ENCODE measurements around the gene SPTB.
A peak's percentile ranks its signal among the peaks of the same experiment; 100 is the strongest.

Gene SPTB

DNA sequence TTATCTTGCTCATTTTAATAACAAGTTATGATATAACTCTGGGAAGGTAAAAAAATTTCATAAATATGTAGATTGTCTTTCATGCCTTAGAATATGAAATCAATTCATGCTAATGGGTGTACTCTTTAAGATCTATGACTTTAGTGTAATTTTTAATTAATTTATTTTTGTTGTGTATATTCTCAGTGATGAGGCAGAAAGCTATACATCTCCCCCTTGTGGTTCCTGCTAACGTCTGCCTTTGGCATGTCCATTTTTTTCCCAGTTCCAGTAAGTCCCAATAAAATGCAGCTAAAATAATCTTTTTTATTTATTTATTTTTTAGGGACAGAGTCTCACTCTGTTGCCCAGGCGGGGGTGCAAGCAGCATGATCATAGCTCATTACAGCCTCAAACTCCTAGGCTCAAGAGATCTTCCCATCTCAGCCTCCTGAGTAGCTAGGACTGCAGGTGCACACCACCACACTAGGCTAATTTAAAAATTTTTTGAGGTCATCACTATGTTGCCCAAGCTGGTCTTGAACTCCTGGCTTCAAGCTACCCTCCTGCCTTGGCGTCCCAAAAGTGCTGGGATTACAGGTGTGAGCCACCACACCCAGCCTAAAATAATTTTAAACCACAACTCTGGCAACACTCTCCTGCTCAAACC lies 31.3 kb upstream of the SPTB start:
- Mint-ChIP-seq H3K27ac (no peak overlapping the region), H3K27me3 (peaks cover 19% of the 10 kb centered on the region), H3K4me1 (peaks cover 19% of the 10 kb centered on the region), H3K4me3 (no peak overlapping the region), H3K36me3 (no peaks in the 10 kb centered on the region), H3K9me3 (no peaks in the 10 kb centered on the region)
- ATAC-seq, result no peak

DNA sequence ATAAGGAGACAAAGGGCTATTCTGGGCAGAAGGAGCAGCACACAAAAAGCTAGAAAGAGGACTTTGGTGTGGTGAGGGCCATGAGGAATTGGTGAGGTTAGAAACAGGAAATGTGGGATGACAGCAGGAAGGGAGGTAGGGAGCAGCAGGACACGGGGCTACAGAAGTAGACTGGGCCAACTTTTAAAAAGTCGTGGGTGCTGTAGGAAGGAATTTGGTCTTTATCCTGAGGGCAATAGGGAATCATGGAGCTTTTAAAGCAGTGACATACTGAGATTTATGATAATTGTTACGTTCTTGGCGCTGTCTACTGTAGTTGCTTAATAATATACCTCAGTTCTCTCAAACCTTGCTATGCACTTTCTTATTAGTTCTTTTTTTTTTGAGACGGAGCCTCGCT lies 26.3 kb upstream of the SPTB start:
- H3K4me1 Mint-ChIP-seq, result no peaks in the 10 kb centered on the region
- peaks cover 34% of the 10 kb centered on the region for H3K27me3 Mint-ChIP-seq
- no peak for ATAC-seq
- H3K9me3 Mint-ChIP-seq, result no peaks in the 10 kb centered on the region
- no peak overlapping the region for H3K27ac Mint-ChIP-seq
- no peak overlapping the region for H3K4me3 Mint-ChIP-seq
- no peaks in the 10 kb centered on the region for H3K36me3 Mint-ChIP-seq

DNA sequence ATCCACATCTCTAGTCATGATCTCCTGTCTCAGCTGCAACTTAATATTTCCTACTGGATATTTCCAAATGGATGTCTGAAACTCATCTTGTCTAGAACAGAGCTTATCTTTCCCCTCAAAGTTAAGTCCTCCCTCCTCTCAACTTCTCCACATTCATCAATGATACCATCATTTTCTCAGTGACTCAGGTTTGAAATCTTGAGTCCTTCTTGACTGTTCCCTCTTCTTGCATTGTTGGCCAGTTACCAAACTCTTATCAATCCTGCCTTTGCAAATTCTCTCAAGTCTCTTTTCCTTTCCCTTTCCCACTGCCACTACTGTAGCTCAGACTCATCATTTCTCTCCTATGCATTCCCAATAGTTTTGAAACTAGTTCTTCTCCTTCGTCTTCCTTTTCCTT lies 20.3 kb upstream of the SPTB start:
- Mint-ChIP-seq H3K9me3 (no peaks in the 10 kb centered on the region), H3K4me3 (no peak overlapping the region), H3K36me3 (no peaks in the 10 kb centered on the region), H3K27me3 (peaks cover 17% of the 10 kb centered on the region), H3K27ac (no peak overlapping the region), H3K4me1 (no peaks in the 10 kb centered on the region)
- ATAC-seq, result no peak

DNA sequence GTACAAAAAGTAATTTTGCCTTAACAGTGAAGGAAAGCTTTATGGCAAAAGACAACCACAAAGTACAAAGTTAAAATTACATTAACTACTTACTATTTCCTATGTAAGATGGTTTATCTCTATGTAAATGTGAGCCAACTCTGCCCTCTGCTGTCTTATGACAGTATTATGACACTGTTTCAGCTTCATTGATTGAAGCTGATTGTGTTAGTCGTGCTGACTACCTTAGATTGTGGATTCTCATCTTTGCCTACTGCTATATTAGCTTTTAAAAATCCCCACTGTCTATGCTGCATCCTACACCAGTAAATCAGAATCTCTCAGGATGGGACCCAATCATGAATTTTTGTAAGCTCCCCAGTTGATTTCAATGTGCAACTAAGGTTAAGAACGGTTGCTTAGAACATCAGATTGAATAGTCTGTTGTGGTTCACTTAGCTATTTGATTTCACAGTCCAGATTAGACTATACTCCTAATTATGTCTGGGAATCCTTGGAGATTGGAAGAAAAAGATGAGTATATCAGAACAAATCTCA lies 12.2 kb upstream of the SPTB start:
- Mint-ChIP-seq H3K27me3 (peaks cover 28% of the 10 kb centered on the region), H3K4me3 (no peak overlapping the region), H3K36me3 (no peaks in the 10 kb centered on the region), H3K27ac (no peak overlapping the region), H3K9me3 (no peaks in the 10 kb centered on the region), H3K4me1 (no peaks in the 10 kb centered on the region)
- ATAC-seq, result peak; percentile 57

DNA sequence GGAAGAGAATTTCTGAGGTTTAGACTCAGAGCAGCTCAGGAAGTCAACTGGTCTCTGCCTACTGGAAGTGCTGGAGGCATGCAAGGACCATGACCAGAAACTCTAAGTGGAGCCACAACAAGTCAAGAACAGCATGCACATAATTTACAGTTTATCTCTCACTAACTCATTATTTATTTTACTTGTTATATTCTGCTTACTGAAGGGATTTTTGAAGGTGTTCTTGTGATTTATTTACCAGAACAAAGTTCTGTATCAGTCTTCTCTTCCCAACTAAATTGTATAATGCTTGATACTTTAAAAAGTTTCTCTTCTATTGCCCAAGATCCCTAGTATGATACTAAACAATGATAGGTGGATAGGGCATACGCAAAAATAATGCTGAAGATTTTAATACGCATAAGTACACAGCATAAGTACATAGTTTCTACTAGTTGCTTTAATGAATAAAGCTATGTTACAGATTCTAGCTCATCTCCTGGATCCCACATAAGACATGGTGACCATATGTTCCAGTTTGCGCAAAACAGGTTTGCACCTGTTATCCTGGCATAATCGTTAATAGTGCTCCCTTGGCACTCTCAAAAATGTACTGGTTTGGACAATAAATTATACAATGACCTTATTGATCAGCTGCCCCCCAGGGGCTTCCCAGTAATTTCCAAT lies 11.6 kb upstream of the SPTB start:
- H3K4me3 Mint-ChIP-seq, result no peak overlapping the region
- H3K27ac Mint-ChIP-seq, result no peak overlapping the region
- H3K36me3 Mint-ChIP-seq, result no peaks in the 10 kb centered on the region
- H3K27me3 Mint-ChIP-seq, result peaks cover 28% of the 10 kb centered on the region
- no peaks in the 10 kb centered on the region for H3K4me1 Mint-ChIP-seq
- no peaks in the 10 kb centered on the region for H3K9me3 Mint-ChIP-seq
- no peak for ATAC-seq

DNA sequence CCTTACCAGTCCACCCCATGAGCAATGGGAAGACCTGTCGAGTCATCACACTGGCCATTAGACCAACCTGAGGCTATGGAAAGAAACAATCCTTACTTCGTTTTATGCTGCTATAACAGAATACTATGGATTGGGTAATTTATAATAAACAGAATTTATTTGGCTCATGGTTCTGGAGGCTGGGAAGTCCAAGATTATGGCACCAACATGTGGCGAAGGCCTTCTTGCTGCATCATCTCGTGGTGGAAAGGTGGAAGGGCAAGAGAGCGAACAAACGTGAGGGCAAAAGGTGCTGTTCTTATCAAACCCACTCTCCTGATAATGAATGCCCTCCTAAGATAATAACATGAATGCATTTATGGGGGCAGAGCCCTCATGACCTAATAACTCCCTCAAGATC lies 9.6 kb upstream of the SPTB start:
- Mint-ChIP-seq H3K27me3 (peaks cover 33% of the 10 kb centered on the region), H3K9me3 (no peaks in the 10 kb centered on the region), H3K4me3 (no peak overlapping the region), H3K4me1 (no peaks in the 10 kb centered on the region), H3K36me3 (no peaks in the 10 kb centered on the region), H3K27ac (no peak overlapping the region)
- ATAC-seq, result no peak

DNA sequence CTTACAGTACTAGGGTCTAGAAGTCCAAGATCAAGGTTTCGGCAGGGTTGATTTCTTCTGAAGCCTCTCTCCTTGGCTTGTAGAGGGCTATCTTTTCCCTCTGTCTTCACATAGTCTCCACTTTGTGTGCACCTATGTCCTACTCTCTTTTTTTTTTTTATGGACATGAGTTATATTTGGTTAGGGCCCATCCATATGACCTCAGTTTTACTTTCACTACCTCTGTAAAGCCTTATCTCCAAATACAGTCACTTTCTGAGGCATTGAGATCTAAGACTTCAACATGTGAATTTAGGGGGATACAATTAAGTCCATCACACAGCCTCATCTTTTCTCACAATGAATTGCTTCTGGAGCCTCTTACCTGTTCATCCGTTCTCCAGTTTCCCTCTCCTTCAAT lies 5.9 kb upstream of the SPTB start:
- Mint-ChIP-seq H3K36me3 (no peaks in the 10 kb centered on the region), H3K4me3 (no peak overlapping the region), H3K4me1 (peaks cover 3% of the 10 kb centered on the region)

DNA sequence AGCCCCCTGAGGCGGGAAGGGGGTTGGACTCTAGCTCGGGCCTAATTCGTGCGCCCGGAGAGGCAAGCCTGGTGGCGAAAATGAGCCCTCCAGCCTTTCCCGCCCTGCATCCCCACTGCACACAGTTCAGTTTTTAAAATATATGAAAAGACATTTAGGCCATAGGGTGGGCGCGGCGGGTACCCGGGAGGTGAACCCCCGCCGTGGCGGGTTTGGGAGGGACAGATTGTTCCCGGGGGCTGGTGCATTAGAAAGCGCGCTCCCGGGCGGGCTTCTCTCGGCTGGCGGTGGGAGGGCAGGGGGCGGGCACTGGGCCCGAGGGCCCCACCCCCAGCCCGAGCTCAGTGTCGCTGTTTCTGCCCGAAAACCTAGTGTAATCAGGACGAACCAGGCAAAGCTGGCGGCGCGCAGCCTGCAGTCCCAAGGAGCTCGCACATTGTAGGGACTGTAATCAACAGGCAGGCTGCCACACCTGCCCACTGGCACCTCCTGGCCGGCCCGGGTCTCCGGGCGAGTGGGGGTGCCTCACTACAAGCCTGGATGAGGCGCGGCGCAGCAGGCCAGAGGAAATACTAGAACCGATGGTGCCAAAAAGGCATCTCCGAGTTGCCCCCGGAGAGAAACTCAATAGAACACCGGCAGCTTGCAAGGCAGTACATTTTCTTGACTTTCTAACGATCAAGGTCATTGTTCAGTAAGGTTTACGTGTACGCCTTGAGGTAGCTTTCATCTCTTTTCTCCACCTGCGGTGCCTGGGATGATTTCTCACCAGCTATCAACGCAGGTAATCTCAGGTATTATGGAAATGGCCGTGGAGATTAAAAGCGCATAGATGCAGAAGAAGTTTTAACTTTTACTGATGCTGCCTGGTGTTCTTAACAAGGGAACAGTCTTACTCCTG lies 764 bp upstream of the SPTB start:
- H3K27me3 Mint-ChIP-seq, result peaks cover 64% of the 10 kb centered on the region

More for the DNA sequence above, 5.9 kb upstream of the SPTB start:
- Mint-ChIP-seq H3K9me3 (no peaks in the 10 kb centered on the region), H3K27me3 (peaks cover 54% of the 10 kb centered on the region), H3K27ac (no peak overlapping the region)
- no peak for ATAC-seq

DNA sequence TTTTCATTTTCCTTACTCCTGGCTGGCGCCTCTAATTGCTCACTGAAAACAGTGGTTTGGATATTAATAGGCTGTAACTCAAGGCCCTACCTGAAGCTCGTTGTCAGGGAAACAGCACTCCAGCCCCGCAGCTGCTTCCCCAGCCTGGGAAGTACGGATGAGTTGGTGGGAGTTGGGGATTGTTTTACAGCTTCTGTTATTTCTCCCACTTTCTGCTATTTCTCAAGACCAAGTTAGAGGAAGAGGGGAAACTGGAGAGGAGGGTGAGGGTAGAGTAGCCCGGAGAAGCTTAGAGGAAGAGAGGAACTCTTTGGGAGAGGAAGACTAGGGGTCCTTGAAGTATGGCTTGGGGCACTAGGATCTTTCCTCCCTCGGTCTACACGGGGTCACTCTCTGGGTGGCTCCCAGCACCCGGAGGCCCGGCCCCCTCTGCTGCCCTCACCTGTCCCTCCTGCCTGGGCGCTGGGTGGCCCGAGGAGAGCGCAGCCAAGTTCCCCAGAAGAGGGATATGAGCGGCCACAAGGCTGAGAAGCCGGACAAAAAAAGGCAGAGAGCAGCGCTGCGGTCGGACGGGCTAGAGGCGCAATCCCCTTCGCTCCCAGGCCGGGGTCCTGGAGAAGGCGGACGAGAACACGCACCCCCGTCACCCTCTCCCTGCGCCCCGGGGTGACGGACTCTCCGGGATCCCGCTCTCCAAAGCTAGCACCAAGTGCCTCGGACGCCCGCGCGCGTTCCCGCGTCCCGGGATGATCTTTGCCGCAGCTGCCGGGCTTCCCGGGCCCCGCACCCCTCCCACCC lies 671 bp downstream of the SPTB start:
- Mint-ChIP-seq H3K27me3 (peaks cover 55% of the 10 kb centered on the region), H3K4me1 (peaks cover 15% of the 10 kb centered on the region), H3K4me3 (peak overlapping the region; percentile 53), H3K27ac (no peak overlapping the region), H3K36me3 (no peaks in the 10 kb centered on the region), H3K9me3 (no peaks in the 10 kb centered on the region)
- ATAC-seq, result peak; percentile 24

More for the DNA sequence above, 764 bp upstream of the SPTB start:
- peaks cover 15% of the 10 kb centered on the region for H3K4me1 Mint-ChIP-seq
- no peaks in the 10 kb centered on the region for H3K36me3 Mint-ChIP-seq
- ATAC-seq, result peak; percentile 69
- no peaks in the 10 kb centered on the region for H3K9me3 Mint-ChIP-seq
- no peak overlapping the region for H3K27ac Mint-ChIP-seq
- H3K4me3 Mint-ChIP-seq, result peak overlapping the region; percentile 84

DNA sequence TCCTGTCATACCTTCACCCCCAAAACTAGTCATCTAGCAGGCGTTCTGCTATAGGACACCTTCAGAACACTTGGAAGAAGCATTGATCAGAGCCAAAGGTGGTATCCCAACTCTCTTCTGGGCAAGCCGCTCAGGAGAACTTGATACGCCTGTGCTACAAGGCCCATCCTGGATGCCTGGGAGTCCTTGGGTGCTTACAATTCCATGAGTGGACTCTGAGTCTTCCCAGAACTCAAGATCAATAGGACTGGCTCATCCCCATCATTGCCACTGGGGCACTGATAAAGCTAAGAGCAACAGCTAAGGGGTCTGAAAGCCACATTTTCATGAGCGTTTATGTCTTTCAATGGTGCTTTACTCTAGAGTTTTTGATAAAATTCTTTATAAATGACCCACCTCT lies 1.9 kb downstream of the SPTB start:
- peaks cover 50% of the 10 kb centered on the region for H3K27me3 Mint-ChIP-seq
- no peak for ATAC-seq
- H3K4me1 Mint-ChIP-seq, result peaks cover 15% of the 10 kb centered on the region
- no peak overlapping the region for H3K27ac Mint-ChIP-seq
- peaks cover under 1% of the 10 kb centered on the region for H3K9me3 Mint-ChIP-seq
- no peak overlapping the region for H3K4me3 Mint-ChIP-seq
- peaks cover 4% of the 10 kb centered on the region for H3K36me3 Mint-ChIP-seq

DNA sequence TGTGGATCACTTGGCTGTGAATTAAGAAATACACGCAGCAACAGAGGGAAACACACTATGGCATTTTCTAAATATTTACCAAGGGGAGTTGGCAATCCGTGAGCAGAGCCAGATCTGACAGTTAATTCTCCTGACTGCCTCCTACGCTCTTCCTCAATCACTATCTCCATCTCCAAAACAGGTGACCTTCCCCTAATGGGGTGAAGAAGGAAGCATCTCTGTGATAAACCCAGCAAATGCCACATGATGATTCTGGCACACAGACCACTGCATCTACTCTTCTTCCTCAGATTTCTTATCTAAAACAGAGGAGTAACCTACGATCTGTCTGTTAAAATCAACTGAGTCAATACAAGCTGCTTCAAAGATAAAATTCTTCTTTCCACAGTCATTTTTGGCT lies 4.4 kb downstream of the SPTB start:
- no peak for ATAC-seq
- Mint-ChIP-seq H3K9me3 (peaks cover 5% of the 10 kb centered on the region), H3K4me3 (no peak overlapping the region), H3K27me3 (peaks cover 37% of the 10 kb centered on the region), H3K27ac (no peak overlapping the region), H3K36me3 (peaks cover 6% of the 10 kb centered on the region), H3K4me1 (peaks cover 13% of the 10 kb centered on the region)

DNA sequence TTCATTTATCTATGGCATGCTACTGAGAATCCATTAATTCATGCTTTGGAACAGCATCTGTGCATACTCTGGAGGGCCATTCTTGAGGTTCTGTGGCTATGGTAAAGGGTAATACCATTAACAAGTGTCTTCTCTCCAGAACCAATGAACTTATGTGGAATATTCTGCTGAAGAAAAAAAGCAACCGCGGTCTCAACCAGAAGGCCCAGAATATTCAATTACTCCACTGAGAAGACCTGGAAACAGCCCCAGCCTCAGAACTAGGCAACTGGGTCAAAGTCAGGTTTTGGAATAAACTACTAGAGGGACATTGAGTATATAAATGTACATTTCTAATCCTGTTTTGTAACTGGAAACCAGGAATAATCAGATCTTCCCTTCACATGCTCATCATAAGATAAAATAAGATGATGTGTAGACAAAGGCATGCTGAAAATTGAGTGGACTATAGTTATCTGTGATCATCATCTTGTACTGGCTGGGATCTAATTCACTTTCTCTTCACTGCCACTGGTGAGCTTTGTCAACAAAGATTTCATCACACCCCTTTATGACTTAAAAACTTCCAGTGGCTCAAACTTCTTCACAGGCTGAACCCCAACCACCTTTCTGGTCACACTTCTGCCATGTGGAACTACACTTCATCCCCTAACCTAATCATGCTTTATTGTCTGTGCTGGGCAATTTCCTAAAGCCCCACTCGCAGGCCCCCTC lies 6.0 kb downstream of the SPTB start:
- Mint-ChIP-seq H3K9me3 (peaks cover 5% of the 10 kb centered on the region), H3K27ac (no peak overlapping the region), H3K4me1 (peaks cover 11% of the 10 kb centered on the region), H3K27me3 (peaks cover 27% of the 10 kb centered on the region), H3K36me3 (peaks cover 6% of the 10 kb centered on the region), H3K4me3 (no peak overlapping the region)
- no peak for ATAC-seq

DNA sequence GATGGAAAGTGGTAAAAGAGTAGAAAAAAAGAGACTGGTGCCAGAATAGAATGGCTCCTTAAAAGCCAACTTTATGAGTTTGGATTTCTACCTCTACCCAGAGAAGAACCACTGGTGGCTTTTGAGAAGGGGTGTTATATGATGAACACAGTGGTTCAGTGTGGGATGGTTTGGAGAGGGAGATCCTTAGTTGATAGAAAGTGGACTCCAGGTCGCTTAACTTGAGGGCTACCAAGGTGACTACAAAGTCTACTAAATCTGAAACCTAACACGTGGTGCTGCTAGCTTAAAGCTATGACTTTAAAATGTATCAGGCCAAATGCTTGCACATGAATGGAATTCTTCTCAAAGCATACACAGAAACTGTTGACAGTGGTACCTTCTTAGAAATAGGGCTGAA lies 8.4 kb downstream of the SPTB start:
- Mint-ChIP-seq H3K4me1 (peaks cover 11% of the 10 kb centered on the region), H3K4me3 (no peak overlapping the region), H3K27me3 (peaks cover 35% of the 10 kb centered on the region), H3K27ac (no peak overlapping the region), H3K9me3 (peaks cover 5% of the 10 kb centered on the region), H3K36me3 (peaks cover 6% of the 10 kb centered on the region)
- ATAC-seq, result no peak

DNA sequence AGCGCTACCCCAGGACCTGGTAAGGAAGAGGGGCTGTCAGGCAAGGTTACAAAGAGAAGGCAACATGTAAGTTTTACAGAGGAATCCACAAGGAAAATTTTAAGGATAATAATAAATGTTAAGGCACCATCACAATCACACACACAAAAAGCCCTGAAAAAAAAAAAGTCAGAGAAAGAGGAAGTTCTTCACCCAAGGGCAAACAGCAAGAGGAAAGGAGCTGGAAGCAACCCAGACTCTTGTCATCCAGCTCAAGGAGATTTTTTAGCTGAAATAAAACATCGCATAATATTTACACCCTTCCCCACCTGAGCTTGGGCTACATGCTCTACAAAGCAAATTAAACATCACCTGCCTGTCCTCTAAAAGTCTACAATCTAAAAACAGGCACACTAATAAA lies 9.5 kb downstream of the SPTB start:
- Mint-ChIP-seq H3K4me3 (no peak overlapping the region), H3K4me1 (peaks cover 11% of the 10 kb centered on the region), H3K36me3 (peaks cover 6% of the 10 kb centered on the region), H3K27ac (no peak overlapping the region), H3K9me3 (peaks cover 5% of the 10 kb centered on the region), H3K27me3 (peaks cover 35% of the 10 kb centered on the region)
- ATAC-seq, result no peak

All from stimulated activated memory B cell treated with anti-CD40 and anti-IgM and Interleukin-4, amounts not matched to agents 10 μg/mL and 1 μg/mL and 100 μg/mL, for 72 hours (primary cell).